HG03196 (cell line): ENCODE results near the gene THBS2.

Experiments
- ATAC-seq: cut with Tn5 transposase; IDR thresholded peaks from one replicate; pipeline ENCODE4 v1.9.1; 2021; ENCODE audit not compliant: unreplicated experiment

Gene THBS2

DNA sequence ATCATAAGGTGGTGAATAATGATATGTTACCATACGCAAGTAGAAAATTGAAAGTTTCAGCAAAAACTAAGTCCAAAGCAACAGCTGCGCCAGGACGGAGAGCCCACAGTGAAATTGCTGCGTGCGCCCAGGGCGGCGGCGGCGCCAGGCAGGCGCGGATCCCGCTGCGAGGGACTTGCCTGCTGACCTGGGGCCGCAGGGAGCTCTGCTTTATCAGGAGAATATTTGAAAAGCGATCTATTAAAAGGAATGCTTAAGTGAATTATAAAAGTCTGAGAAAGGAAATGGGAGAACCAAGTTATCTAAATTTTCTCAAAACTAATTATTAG is 85.4 kb downstream of the THBS2 start:
- ATAC-seq: no peak

DNA sequence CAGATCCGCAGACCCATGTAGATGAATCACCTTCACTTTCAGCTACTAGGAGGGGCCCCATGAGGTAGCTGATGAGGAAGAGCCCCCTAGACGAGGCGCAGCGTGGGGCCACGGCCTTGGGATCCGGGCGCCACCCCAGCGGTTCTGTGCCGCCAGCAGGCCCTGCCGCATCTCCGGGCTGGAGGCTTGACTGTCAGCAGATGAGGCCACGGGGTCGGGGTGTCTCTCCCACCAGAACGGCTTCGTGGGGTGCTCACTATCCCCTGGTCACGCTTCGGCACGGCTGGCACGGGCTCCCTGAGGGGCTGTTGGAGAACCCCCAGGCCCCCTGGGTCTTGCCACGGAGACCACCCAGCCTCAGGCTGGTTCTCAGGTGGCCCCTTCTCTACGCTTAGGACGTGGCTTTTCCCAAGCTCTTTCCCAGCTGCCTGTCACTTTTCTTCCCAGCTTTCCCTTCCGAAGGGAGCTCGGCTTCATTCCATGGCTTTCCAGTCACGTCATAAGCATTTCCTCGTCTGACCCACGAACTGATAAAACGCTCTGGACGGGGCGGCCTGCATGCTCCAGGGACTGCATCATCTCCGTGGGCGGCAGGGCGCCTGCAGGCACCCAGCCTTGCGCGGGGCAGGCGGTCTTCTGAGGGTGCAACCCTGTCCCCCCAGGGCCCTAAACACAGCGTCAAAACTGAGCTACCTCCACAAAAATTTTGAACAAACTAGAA is 85.9 kb downstream of the THBS2 start:
- no peak for ATAC-seq

DNA sequence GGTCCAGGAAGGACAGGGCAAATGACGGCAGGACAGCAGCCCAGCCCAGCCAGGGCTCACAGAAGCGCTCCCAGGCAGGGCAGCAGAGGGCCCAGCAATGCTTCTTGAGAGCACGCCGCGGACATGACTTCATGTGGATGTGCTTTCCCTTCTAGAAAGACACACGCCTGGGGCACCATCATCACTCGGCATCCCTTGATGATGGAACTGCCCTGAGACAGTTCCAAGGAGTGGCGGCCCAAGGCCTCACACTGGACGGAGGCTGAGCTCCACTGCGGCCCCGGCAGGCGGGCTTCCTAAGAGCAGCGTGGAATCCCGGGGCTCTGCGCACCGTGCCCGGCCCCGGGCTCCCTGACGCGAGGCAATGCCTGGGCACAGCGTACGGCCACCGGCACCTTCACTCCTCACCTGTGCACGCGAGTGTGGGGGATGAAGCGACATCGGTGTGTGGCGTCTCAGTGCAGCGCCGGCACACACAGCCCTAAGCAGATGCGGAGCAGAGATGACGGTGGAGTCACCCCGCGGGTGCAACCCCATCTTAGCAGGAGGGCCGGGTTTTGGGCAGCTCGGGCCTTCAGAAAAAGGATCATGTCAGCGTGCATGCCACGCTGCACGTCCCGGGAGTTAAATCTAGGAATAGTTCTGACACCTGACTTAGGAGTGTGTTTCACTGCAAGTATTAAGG is 86.6 kb downstream of the THBS2 start:
- ATAC-seq: no peak
